ENCODE data around the gene GLCCI1. TPM values are rescaled to one million over a fixed set of nuclear protein-coding genes. Genes with fewer than 3 reads are reported as not detected.

Gene GLCCI1
- total RNA-seq, 1 experiment from 2014 or later: 12.9 TPM

DNA sequence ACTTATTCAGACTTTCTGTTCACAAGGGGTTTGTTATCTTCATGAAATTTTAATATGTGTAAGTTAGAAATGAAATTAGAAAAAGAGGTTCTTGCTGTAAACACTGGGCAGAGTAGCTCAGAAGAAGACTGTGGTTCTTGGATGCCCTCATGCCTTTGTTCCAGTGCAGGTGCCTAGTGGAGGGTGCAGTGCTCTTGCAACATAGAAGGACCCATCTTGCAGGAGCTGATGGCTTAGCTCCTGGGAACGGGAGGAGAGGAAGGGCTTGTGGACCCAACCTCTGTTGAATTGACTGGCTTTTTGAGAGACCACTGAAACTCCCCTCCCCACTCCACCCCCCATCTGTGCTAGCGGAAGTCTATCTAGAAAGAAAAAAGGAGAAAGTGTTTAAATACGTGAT, 116.8 kb downstream of the GLCCI1 start:
- intact Hi-C loops (cut with micrococcal nuclease; ENCODE audit: unreplicated experiment): no loop called here
- no peak overlapping the region for H3K27ac Mint-ChIP-seq (ENCODE audit: unreplicated experiment)
- DNase-seq: no peak
- BruUV-seq (replicated peaks): no TSS peak
- no peaks in the 10 kb centered on the region for H3K27me3 Mint-ChIP-seq (ENCODE audit: unreplicated experiment)
- no peaks in the 10 kb centered on the region for H3K9me3 Mint-ChIP-seq (ENCODE audit: low read depth, unreplicated experiment)
- no peak for TF ChIP-seq CTCF (IDR thresholded peaks at IDR 0.05; ENCODE audit: unreplicated experiment)
- H3K4me1 Mint-ChIP-seq (ENCODE audit: low read depth, unreplicated experiment): no peaks in the 10 kb centered on the region
- no peak overlapping the region for H3K4me3 Mint-ChIP-seq (ENCODE audit: low read depth, unreplicated experiment)
- H3K36me3 Mint-ChIP-seq (ENCODE audit: insufficient read depth, unreplicated experiment): no peaks in the 10 kb centered on the region
- CTCF ChIA-PET: no interaction called here

- no peak for TF ChIP-seq CTCF (IDR thresholded peaks at IDR 0.05; ENCODE audit: unreplicated experiment)
- BruUV-seq (replicated peaks): no TSS peak
- DNase-seq: no peak
- H3K9me3 Mint-ChIP-seq (ENCODE audit: low read depth, unreplicated experiment): no peaks in the 10 kb centered on the region
- no peak overlapping the region for H3K4me3 Mint-ChIP-seq (ENCODE audit: low read depth, unreplicated experiment)
- H3K27ac Mint-ChIP-seq (ENCODE audit: unreplicated experiment): no peak overlapping the region
- H3K4me1 Mint-ChIP-seq (ENCODE audit: low read depth, unreplicated experiment): no peaks in the 10 kb centered on the region
- intact Hi-C loops (cut with micrococcal nuclease; ENCODE audit: unreplicated experiment): no loop called here
- H3K36me3 Mint-ChIP-seq (ENCODE audit: insufficient read depth, unreplicated experiment): no peaks in the 10 kb centered on the region
- CTCF ChIA-PET: interaction anchor here (1.1 kb wide), 1 partner anchor 22 kb away, joined by 13 read pairs; no protein-coding TSS in a partner anchor
- no peaks in the 10 kb centered on the region for H3K27me3 Mint-ChIP-seq (ENCODE audit: unreplicated experiment)
Observed at GRCh38 chr7:8086239-8086638, 117.6 kb downstream of the GLCCI1 start.

GRCh38 chr7:8089036-8089780, 120.6 kb downstream of the GLCCI1 start:
- H3K4me3 Mint-ChIP-seq (ENCODE audit: low read depth, unreplicated experiment): no peak overlapping the region
- H3K4me1 Mint-ChIP-seq (ENCODE audit: low read depth, unreplicated experiment): no peaks in the 10 kb centered on the region
- CTCF ChIA-PET: interaction anchor here (1.5 kb wide), 1 partner anchor 408 kb away, joined by 6 read pairs; no protein-coding TSS in a partner anchor
- no peak for DNase-seq
- BruUV-seq (replicated peaks): no TSS peak
- no peaks in the 10 kb centered on the region for H3K9me3 Mint-ChIP-seq (ENCODE audit: low read depth, unreplicated experiment)
- TF ChIP-seq CTCF (IDR thresholded peaks at IDR 0.05; ENCODE audit: unreplicated experiment): no peak
- intact Hi-C loops (cut with micrococcal nuclease; ENCODE audit: unreplicated experiment): no loop called here
- no peak overlapping the region for H3K27ac Mint-ChIP-seq (ENCODE audit: unreplicated experiment)
- H3K36me3 Mint-ChIP-seq (ENCODE audit: insufficient read depth, unreplicated experiment): no peaks in the 10 kb centered on the region
- H3K27me3 Mint-ChIP-seq (ENCODE audit: unreplicated experiment): no peaks in the 10 kb centered on the region

DNA sequence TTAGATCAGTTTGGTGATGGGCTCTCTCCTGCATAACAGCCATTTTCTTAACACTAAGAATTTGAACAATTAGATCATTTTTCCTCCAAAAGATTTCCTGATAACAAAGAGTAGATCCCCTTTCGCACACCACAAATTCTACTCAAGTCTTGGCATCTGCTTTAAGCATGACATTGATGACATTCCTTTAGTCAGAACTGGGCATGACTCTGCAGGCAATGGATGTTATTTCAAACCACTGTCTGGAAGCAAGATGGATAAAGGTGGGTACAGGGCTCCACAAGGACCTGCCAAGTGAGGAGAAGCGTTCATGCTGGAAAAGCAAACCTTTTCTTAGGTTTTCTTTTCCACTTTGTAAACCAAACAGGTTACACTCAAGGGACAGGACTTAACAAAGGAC, 123.5 kb downstream of the GLCCI1 start:
- intact Hi-C loops (cut with micrococcal nuclease; ENCODE audit: unreplicated experiment): no loop called here
- peaks cover under 1% of the 10 kb centered on the region for H3K9me3 Mint-ChIP-seq (ENCODE audit: low read depth, unreplicated experiment)
- peaks cover 5% of the 10 kb centered on the region for H3K27me3 Mint-ChIP-seq (ENCODE audit: unreplicated experiment)
- H3K36me3 Mint-ChIP-seq (ENCODE audit: insufficient read depth, unreplicated experiment): no peaks in the 10 kb centered on the region
- H3K27ac Mint-ChIP-seq (ENCODE audit: unreplicated experiment): no peak overlapping the region
- no peak for TF ChIP-seq CTCF (IDR thresholded peaks at IDR 0.05; ENCODE audit: unreplicated experiment)
- no peak for DNase-seq
- H3K4me3 Mint-ChIP-seq (ENCODE audit: low read depth, unreplicated experiment): no peak overlapping the region
- CTCF ChIA-PET: no interaction called here
- no TSS peak for BruUV-seq (replicated peaks)
- H3K4me1 Mint-ChIP-seq (ENCODE audit: low read depth, unreplicated experiment): no peaks in the 10 kb centered on the region

All from Calu3 (cell line).